Stimulated activated CD4-positive, alpha-beta T cell treated with anti-CD3 and anti-CD28 coated beads, Interleukin-12 subunit alpha, Interleukin-12 subunit beta, amount 100 ng/mL, for 48 hours (primary cell): ENCODE measurements around the gene FANCL.
"Not testable (repeated sequence)": the region's sequence is repeated elsewhere in the genome, so short reads cannot be mapped to it uniquely, and the experiment has no call there.

Experiments used
- DNase-seq, 3 donors: peaks; one replicate each; pipeline ENCODE4 v3.0.0-alpha.2; 2020; ENCODE audit warnings: low read depth in 2 of 3, low spot score in 1 of 3

The FANCL gene

GRCh38 chr2:58240670-58241545 lies at the start of gene FANCL:
Gene FANCL, minus strand, starts transcription at chr2:58241325. Its CDS starts 12 bp downstream, at chr2:58241313.
- peak; percentile 65 to 81 (median 71) for DNase-seq

GRCh38 chr2:58289029-58289428 lies 47.9 kb upstream of the FANCL start:
- no peak for DNase-seq

GRCh38 chr2:58283931-58284330 lies 42.8 kb upstream of the FANCL start:
- DNase-seq, result no peak

- not testable (repeated sequence) for DNase-seq
Measured at GRCh38 chr2:58275144-58275543, 34.0 kb upstream of the FANCL start.

GRCh38 chr2:58271826-58272225 lies 30.7 kb upstream of the FANCL start:
- DNase-seq, result no peak

- DNase-seq, result no peak
Measured at GRCh38 chr2:58268685-58269084, 27.6 kb upstream of the FANCL start.

- no peak for DNase-seq
Measured at GRCh38 chr2:58266211-58266610, 25.1 kb upstream of the FANCL start.

GRCh38 chr2:58261209-58261608 lies 20.1 kb upstream of the FANCL start:
- no peak for DNase-seq

GRCh38 chr2:58258456-58258855 lies 17.3 kb upstream of the FANCL start:
- DNase-seq, result peak; percentile 10 to 18 (median 17)

- DNase-seq, result not testable (repeated sequence)
Measured at GRCh38 chr2:58251331-58252201, 10.4 kb upstream of the FANCL start.

- no peak for DNase-seq
Measured at GRCh38 chr2:58241546-58241864, 380 bp upstream of the FANCL start.

- no peak for DNase-seq
Measured at GRCh38 chr2:58239243-58239925, 1.7 kb downstream of the FANCL start.

- DNase-seq, result no peak
Measured at GRCh38 chr2:58237741-58238140, 3.4 kb downstream of the FANCL start.

- DNase-seq, result no peak
Measured at GRCh38 chr2:58235984-58236383, 5.1 kb downstream of the FANCL start.

- DNase-seq, result no peak
Measured at GRCh38 chr2:58235170-58235569, 6.0 kb downstream of the FANCL start.

- DNase-seq, result no peak
Measured at GRCh38 chr2:58228299-58228698, 12.8 kb downstream of the FANCL start.

- DNase-seq, result no peak
Measured at GRCh38 chr2:58227171-58227917, 13.8 kb downstream of the FANCL start.

GRCh38 chr2:58221909-58222308 lies 19.2 kb downstream of the FANCL start:
- DNase-seq, result no peak

- DNase-seq, result no peak
Measured at GRCh38 chr2:58215429-58215828, 25.7 kb downstream of the FANCL start.

- DNase-seq, result not testable (repeated sequence)
Measured at GRCh38 chr2:58210951-58211568, 30.1 kb downstream of the FANCL start.
